ENCODE measurements around the gene GATAD2B.

The GATAD2B gene

DNA sequence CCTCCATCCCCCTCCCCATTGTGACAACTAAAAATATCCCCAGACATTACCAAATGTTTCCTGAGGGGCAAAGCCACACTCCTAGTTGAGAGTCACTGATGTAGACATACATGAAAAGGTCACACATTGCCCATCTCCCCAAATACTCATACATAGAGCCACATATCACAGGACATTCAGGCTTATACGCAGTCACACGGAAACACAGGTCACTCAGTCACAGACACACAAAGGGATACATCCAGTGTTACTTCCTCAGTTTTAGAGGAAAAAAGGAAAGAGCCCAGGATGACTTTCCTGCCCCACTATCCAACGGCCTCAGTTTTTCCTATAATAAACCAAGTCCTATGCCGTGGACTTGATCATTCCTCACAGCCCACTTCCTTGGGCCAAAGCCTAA lies 38.6 kb upstream of the GATAD2B start:
- no peak overlapping the region for H3K27ac ChIP-seq (ENCODE audit: low read depth, low read length, severe bottlenecking)

DNA sequence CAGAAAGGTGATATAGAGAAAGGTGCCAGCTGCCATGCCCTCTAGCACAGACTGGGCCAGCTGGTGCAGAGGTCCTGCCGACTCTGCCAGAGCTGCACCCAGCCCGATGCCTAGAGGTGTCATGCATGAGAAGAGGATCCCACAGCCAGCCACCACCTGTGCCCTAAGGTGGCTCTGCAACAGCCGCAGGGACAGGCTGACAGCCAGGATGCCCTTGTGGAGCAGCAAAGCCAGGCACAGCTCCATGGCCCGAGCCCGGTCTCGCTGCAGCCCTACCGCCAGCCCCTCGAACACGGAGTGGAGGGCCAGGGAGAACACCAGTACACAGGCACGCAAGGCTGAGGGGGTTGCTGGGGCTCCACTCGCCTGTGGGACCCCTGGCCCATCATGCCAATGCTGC lies 37.4 kb upstream of the GATAD2B start:
- no peak overlapping the region for H3K4me3 ChIP-seq (ENCODE audit: extremely low read depth, insufficient read depth, low read length, poor library complexity, severe bottlenecking)
- peaks cover 29% of the 10 kb centered on the region for H3K36me3 ChIP-seq (ENCODE audit: control insufficient read depth, insufficient read depth, low read length)
- peaks cover 16% of the 10 kb centered on the region for H3K4me1 ChIP-seq (ENCODE audit: control insufficient read depth, insufficient read depth, low read length, poor library complexity, severe bottlenecking)
- H3K9me3 ChIP-seq (ENCODE audit: control insufficient read depth, low read length): no peaks in the 10 kb centered on the region
- 96 to 97% methylated on average over 9 to 11 of the region's 11 CpGs for WGBS, 2 experiments (ENCODE audit: insufficient coverage in 2 of 2)
- no peak overlapping the region for H3K27ac ChIP-seq (ENCODE audit: low read depth, low read length, severe bottlenecking)

More for the DNA sequence above, 38.6 kb upstream of the GATAD2B start:
- Histone ChIP-seq H3K36me3 (ENCODE audit: control insufficient read depth, insufficient read depth, low read length) (peaks cover 29% of the 10 kb centered on the region), H3K4me1 (ENCODE audit: control insufficient read depth, insufficient read depth, low read length, poor library complexity, severe bottlenecking) (peaks cover 13% of the 10 kb centered on the region), H3K9me3 (ENCODE audit: control insufficient read depth, low read length) (no peaks in the 10 kb centered on the region), H3K4me3 (ENCODE audit: extremely low read depth, insufficient read depth, low read length, poor library complexity, severe bottlenecking) (peak overlapping the region; percentile 75)
- 68 to 71% methylated on average over 4 of the region's 4 CpGs for whole genome bisulfite sequencing, 2 experiments (ENCODE audit: insufficient coverage in 2 of 2)

DNA sequence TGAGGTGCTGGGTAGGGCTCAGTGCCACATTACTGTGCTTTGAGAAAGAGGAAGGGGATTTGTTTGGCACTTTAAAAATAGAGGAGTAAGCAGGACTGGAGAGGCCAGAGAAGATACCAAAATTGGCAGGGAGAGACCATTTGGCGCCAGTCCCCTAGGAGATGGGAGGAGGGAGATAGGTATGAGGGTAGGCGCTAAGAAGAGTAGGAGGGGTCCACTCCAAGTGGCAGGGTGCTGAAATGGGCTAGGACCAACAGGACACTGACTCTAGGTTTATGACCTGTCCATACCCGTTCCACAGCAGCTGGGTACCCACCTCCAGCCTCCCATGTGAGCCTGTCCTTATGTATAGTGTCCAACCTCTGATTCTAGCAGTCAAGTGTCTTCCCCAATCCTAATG lies 36.7 kb upstream of the GATAD2B start:
- H3K4me1 ChIP-seq (ENCODE audit: control insufficient read depth, insufficient read depth, low read length, poor library complexity, severe bottlenecking): peaks cover 16% of the 10 kb centered on the region
- no peak overlapping the region for H3K4me3 ChIP-seq (ENCODE audit: extremely low read depth, insufficient read depth, low read length, poor library complexity, severe bottlenecking)
- no peaks in the 10 kb centered on the region for H3K9me3 ChIP-seq (ENCODE audit: control insufficient read depth, low read length)
- peak overlapping the region; percentile 2 for H3K27ac ChIP-seq (ENCODE audit: low read depth, low read length, severe bottlenecking)
- H3K36me3 ChIP-seq (ENCODE audit: control insufficient read depth, insufficient read depth, low read length): peaks cover 36% of the 10 kb centered on the region
- WGBS, 2 experiments (ENCODE audit: insufficient coverage in 2 of 2): 79 to 100% methylated on average over 1 to 3 of the region's 3 CpGs

DNA sequence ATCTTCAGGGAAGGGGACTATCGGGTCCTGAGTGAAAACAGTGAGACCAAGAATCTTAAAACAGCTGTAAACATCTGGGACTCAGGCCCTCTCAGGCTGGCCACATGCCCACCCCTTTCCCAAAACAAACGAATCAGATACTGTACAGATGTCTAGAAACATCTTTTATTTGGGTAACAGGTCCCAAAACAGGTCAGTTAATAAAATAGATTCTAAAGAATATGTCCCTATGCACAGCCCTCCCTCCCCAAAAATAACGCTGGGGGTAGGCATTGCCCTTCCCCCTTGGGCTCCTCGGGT lies 36.1 kb upstream of the GATAD2B start:
- H3K9me3 ChIP-seq (ENCODE audit: control insufficient read depth, low read length): no peaks in the 10 kb centered on the region
- peak overlapping the region; percentile 94 for H3K4me3 ChIP-seq (ENCODE audit: extremely low read depth, insufficient read depth, low read length, poor library complexity, severe bottlenecking)
- WGBS, 2 experiments (ENCODE audit: insufficient coverage in 2 of 2): 56 to 66% methylated on average over 3 of the region's 4 CpGs
- H3K27ac ChIP-seq (ENCODE audit: low read depth, low read length, severe bottlenecking): peak overlapping the region; percentile 25
- H3K36me3 ChIP-seq (ENCODE audit: control insufficient read depth, insufficient read depth, low read length): peaks cover 41% of the 10 kb centered on the region
- H3K4me1 ChIP-seq (ENCODE audit: control insufficient read depth, insufficient read depth, low read length, poor library complexity, severe bottlenecking): peaks cover 16% of the 10 kb centered on the region

DNA sequence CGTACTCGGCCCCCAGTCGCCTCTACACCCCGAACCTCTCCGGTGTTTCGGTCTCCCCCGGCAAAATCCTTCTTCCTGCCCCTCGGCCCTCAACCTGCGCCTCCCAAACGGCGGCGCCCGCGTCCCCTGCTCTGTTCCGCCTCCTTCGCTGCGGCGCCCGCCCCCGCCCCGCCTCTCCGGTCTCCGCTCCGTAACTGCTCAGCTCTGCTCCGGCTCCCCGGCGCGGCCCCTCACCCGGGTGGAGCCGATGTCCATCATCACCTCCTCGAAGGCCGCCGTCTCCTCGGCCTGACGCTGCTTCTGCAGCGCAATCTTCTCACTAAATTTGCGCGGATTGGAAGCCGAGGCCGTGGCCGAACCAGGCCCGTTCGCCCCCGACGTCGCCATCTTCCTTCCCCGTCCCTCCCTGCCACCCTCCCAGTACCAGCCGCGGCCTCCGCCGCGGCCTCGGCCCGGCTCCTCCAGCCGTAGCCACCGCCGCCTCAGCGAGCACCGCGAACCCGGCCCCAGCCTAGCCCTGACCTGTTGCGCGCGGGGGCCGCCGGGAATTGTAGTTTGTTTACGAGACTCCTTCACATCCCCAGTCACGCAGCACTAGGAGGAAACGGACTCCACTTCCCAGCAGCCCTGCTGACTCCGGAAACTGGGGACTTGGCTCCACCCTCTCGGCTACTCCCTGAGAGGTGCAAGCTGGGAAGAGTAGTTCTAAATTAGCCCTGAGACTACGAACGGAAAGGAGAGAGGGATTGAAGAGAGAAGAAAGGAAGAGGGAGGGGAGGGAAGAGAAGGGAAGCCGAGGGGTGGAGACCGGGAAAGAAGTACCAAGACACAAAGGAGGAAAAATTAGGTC lies 35.6 kb upstream of the GATAD2B start, which contains the start of gene CRTC2:
CRTC2 (minus strand) TSS at position 502 of the 850 bp plus-strand sequence; CDS start at position 387, 115 bp downstream.
- WGBS, 2 experiments (ENCODE audit: insufficient coverage in 2 of 2): 0% methylated on average over 57 to 63 of the region's 75 CpGs
- Histone ChIP-seq H3K4me1 (ENCODE audit: control insufficient read depth, insufficient read depth, low read length, poor library complexity, severe bottlenecking) (peaks cover 16% of the 10 kb centered on the region), H3K4me3 (ENCODE audit: extremely low read depth, insufficient read depth, low read length, poor library complexity, severe bottlenecking) (peak within 1 kb of the TSS; percentile 94), H3K9me3 (ENCODE audit: control insufficient read depth, low read length) (no peaks in the 10 kb centered on the region), H3K27ac (ENCODE audit: low read depth, low read length, severe bottlenecking) (peak within 1 kb of the TSS; percentile 74), H3K36me3 (ENCODE audit: control insufficient read depth, insufficient read depth, low read length) (peaks cover 47% of the 10 kb centered on the region)

DNA sequence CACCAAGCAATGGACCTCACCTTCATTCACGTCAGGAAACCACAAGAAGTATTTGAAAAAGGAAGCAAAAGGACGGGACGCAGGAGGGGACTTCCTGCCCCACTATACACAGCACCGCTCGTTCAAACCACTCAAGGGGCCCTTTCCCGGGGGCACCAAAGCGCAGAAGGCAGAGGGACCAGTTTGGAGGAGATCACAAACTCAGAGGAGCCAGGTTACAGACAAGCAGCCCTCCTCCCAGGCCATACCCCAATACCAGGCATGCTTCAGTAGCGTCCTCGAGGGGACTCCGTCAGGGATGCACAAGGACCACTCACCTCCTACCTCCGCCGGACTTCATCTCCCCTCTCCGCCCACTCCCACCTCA lies 35.0 kb upstream of the GATAD2B start:
- peaks cover 16% of the 10 kb centered on the region for H3K4me1 ChIP-seq (ENCODE audit: control insufficient read depth, insufficient read depth, low read length, poor library complexity, severe bottlenecking)
- H3K4me3 ChIP-seq (ENCODE audit: extremely low read depth, insufficient read depth, low read length, poor library complexity, severe bottlenecking): peak overlapping the region; percentile 94
- WGBS, 2 experiments (ENCODE audit: insufficient coverage in 2 of 2): 0% methylated on average over 9 to 10 of the region's 13 CpGs
- peaks cover 50% of the 10 kb centered on the region for H3K36me3 ChIP-seq (ENCODE audit: control insufficient read depth, insufficient read depth, low read length)
- peak overlapping the region; percentile 74 for H3K27ac ChIP-seq (ENCODE audit: low read depth, low read length, severe bottlenecking)
- H3K9me3 ChIP-seq (ENCODE audit: control insufficient read depth, low read length): no peaks in the 10 kb centered on the region

DNA sequence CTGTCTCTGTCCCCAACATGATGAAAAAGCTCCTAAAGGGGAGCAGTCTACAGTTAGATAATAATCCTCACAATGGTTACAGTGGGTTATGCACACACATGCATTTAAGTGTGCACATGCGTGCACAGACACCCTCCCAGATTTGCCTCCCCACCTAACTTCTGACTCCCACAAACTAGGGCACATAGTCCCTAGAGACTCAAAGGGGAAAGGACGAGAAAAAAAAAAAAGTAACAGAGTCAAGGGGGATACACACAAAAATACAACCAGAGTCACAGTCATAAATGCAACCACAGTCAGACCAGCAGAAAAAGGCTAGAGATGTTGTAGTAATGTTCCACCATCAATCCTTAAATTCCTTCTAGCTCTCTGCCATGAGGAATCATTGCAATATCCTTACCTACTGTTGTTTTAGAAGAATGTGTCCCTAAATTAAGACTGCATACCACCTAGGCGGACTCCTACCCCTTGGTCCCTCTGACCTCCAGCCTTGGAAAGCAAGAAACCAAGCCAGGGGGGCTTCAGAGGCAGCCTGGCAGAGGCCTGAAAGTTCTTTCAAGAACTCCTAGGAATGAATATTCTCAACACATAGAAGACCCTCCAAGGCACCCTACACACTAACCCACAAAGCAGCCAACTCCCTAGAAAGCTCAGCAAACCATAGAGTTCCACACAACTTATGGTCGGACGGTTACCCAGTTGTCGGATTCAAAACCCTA lies 34.4 kb upstream of the GATAD2B start:
- H3K27ac ChIP-seq (ENCODE audit: low read depth, low read length, severe bottlenecking): no peak overlapping the region

DNA sequence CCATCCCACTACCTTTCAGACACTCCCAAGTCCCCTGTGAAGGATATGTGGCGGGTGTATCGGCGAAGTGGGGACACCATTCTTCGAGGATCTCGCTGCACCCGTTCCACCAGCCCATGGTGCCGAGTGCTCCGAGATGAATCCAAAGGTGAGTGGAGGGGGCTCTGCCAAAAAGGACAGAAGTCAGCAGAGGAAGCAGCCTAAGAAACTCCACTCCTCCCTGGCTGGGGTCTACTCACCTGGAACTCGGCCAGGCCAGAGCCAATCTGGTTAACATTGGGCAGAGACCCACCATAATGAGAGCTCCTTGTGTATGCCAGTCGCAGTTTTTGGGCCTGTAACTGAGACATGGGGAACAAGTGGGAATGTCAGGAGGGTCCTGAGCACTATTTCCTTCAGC lies 32.1 kb upstream of the GATAD2B start:
- no peak overlapping the region for H3K4me3 ChIP-seq (ENCODE audit: extremely low read depth, insufficient read depth, low read length, poor library complexity, severe bottlenecking)
- H3K27ac ChIP-seq (ENCODE audit: low read depth, low read length, severe bottlenecking): no peak overlapping the region
- peaks cover 9% of the 10 kb centered on the region for H3K4me1 ChIP-seq (ENCODE audit: control insufficient read depth, insufficient read depth, low read length, poor library complexity, severe bottlenecking)
- H3K9me3 ChIP-seq (ENCODE audit: control insufficient read depth, low read length): no peaks in the 10 kb centered on the region
- 97 to 100% methylated on average over 9 to 10 of the region's 10 CpGs for WGBS, 2 experiments (ENCODE audit: insufficient coverage in 2 of 2)
- peaks cover 58% of the 10 kb centered on the region for H3K36me3 ChIP-seq (ENCODE audit: control insufficient read depth, insufficient read depth, low read length)

More for the DNA sequence above, 34.4 kb upstream of the GATAD2B start:
- 52 to 80% methylated on average over 1 to 2 of the region's 6 CpGs for WGBS, 2 experiments (ENCODE audit: insufficient coverage in 2 of 2)
- no peaks in the 10 kb centered on the region for H3K9me3 ChIP-seq (ENCODE audit: control insufficient read depth, low read length)
- peaks cover 56% of the 10 kb centered on the region for H3K36me3 ChIP-seq (ENCODE audit: control insufficient read depth, insufficient read depth, low read length)
- H3K4me3 ChIP-seq (ENCODE audit: extremely low read depth, insufficient read depth, low read length, poor library complexity, severe bottlenecking): peak overlapping the region; percentile 94
- peaks cover 16% of the 10 kb centered on the region for H3K4me1 ChIP-seq (ENCODE audit: control insufficient read depth, insufficient read depth, low read length, poor library complexity, severe bottlenecking)

DNA sequence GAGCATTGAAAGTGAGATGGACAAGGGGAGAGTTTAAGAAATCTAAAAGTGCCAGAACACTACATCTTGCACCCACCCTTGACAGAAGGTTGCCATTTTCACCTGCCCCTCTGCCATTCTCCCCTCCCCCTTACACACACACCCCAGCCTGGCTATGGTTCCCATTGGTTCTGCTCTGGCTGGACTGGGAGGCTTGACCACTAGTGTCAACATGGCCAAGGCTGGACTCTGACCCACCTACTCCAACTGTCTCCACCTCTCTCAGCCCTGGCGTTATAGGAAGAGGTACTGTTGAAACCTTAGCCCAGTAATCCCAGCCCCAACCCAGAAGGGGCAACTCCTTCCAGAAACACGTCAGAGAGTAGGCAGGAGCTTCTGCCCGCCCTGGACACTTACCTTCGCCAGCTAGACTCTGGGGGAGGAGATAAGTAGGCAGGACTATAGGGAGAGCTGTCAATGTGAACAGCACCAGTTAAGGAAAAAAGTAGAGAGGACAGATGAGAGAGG lies 31.1 kb upstream of the GATAD2B start:
- WGBS, 2 experiments (ENCODE audit: insufficient coverage in 2 of 2): 94 to 100% methylated on average over 2 to 4 of the region's 4 CpGs
- H3K36me3 ChIP-seq (ENCODE audit: control insufficient read depth, insufficient read depth, low read length): peaks cover 59% of the 10 kb centered on the region
- H3K9me3 ChIP-seq (ENCODE audit: control insufficient read depth, low read length): no peaks in the 10 kb centered on the region
- H3K4me3 ChIP-seq (ENCODE audit: extremely low read depth, insufficient read depth, low read length, poor library complexity, severe bottlenecking): no peak overlapping the region
- H3K4me1 ChIP-seq (ENCODE audit: control insufficient read depth, insufficient read depth, low read length, poor library complexity, severe bottlenecking): peaks cover 9% of the 10 kb centered on the region
- no peak overlapping the region for H3K27ac ChIP-seq (ENCODE audit: low read depth, low read length, severe bottlenecking)

DNA sequence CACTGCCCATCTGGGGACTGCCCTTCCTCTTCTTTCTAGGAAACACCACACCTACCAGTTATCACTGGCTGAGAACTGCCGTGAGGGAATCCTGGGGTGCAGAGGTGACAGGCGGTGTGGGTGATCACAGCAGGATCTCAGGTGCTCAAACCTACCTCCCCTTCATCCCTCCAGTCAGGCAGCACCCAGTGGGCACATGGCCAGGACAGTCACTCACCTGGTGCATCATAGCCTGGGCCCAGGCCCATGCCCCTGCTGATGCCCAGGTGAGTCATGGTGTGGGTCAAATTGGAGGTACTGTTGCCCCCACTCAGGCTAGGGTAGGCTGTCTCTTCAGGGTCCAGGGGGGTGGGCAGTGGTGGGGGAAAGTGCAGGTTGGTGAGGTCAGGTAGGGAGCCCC lies 29.0 kb upstream of the GATAD2B start:
- H3K36me3 ChIP-seq (ENCODE audit: control insufficient read depth, insufficient read depth, low read length): peaks cover 73% of the 10 kb centered on the region
- H3K4me3 ChIP-seq (ENCODE audit: extremely low read depth, insufficient read depth, low read length, poor library complexity, severe bottlenecking): no peak overlapping the region

More for the DNA sequence above, 29.0 kb upstream of the GATAD2B start:
- WGBS, 2 experiments (ENCODE audit: insufficient coverage in 2 of 2): 100% methylated on average over 1 of the region's 2 CpGs
- H3K4me1 ChIP-seq (ENCODE audit: control insufficient read depth, insufficient read depth, low read length, poor library complexity, severe bottlenecking): peaks cover 6% of the 10 kb centered on the region
- H3K27ac ChIP-seq (ENCODE audit: low read depth, low read length, severe bottlenecking): no peak overlapping the region
- H3K9me3 ChIP-seq (ENCODE audit: control insufficient read depth, low read length): no peaks in the 10 kb centered on the region

All from mesodermal cell (in vitro differentiated cells).